ENCODE measurements around the gene ZNF275.

ZNF275 gene

DNA sequence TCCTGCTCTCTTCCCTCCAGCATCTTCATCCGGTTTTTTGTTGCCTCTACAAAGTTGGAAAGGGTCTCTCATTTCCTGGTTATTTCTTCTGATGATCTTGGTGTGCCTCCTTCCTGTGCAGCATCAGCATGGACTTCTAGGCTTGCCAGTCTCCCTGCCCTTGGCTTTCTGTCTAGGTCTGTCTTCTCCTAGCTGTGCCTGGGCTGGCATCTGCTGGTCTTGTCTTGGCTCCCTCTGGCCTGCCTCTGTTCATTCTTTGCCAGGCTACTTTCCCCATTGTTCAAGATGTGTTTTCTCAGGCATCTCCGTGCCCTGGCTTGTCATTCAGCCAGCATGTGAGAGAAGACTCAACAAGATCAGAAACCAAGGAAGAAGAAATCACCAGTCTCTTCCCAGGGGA is 9.7 kb downstream of the ZNF275 start:
- TF ChIP-seq FOXM1 (IDR thresholded peaks at IDR 0.05; ENCODE audit: borderline replicate concordance, low read depth) = no peak
- no peak for TF ChIP-seq CEBPB (IDR thresholded peaks at IDR 0.05)
- TF ChIP-seq YY1 (IDR thresholded peaks at IDR 0.05; ENCODE audit: low read depth) = no peak
- no peak for TF ChIP-seq TCF12 (IDR thresholded peaks at IDR 0.05; ENCODE audit: low read depth)
- no peak for TF ChIP-seq ZBTB7A (IDR thresholded peaks at IDR 0.05; ENCODE audit: low read depth)
- TF ChIP-seq, protein P1, sequence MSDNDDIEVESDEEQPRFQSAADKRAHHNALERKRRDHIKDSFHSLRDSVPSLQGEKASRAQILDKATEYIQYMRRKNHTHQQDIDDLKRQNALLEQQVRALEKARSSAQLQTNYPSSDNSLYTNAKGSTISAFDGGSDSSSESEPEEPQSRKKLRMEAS (IDR thresholded peaks at IDR 0.05) = no peak
- TF ChIP-seq TAF1 (IDR thresholded peaks at IDR 0.05; ENCODE audit: low read depth) = no peak
- TF ChIP-seq CREB1 (IDR thresholded peaks at IDR 0.05; ENCODE audit: low read depth) = no peak
- TF ChIP-seq, protein P2, sequence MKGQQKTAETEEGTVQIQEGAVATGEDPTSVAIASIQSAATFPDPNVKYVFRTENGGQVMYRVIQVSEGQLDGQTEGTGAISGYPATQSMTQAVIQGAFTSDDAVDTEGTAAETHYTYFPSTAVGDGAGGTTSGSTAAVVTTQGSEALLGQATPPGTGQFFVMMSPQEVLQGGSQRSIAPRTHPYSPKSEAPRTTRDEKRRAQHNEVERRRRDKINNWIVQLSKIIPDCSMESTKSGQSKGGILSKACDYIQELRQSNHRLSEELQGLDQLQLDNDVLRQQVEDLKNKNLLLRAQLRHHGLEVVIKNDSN (IDR thresholded peaks at IDR 0.05) = no peak
- no peak for TF ChIP-seq TEAD4 (IDR thresholded peaks at IDR 0.05)
- no peak for TF ChIP-seq EP300 (IDR thresholded peaks at IDR 0.05; ENCODE audit: borderline replicate concordance)
- TF ChIP-seq RAD21 (IDR thresholded peaks at IDR 0.05; ENCODE audit: low read depth) = no peak
- TF ChIP-seq NFIC (IDR thresholded peaks at IDR 0.05) = no peak
- TF ChIP-seq, protein P3, sequence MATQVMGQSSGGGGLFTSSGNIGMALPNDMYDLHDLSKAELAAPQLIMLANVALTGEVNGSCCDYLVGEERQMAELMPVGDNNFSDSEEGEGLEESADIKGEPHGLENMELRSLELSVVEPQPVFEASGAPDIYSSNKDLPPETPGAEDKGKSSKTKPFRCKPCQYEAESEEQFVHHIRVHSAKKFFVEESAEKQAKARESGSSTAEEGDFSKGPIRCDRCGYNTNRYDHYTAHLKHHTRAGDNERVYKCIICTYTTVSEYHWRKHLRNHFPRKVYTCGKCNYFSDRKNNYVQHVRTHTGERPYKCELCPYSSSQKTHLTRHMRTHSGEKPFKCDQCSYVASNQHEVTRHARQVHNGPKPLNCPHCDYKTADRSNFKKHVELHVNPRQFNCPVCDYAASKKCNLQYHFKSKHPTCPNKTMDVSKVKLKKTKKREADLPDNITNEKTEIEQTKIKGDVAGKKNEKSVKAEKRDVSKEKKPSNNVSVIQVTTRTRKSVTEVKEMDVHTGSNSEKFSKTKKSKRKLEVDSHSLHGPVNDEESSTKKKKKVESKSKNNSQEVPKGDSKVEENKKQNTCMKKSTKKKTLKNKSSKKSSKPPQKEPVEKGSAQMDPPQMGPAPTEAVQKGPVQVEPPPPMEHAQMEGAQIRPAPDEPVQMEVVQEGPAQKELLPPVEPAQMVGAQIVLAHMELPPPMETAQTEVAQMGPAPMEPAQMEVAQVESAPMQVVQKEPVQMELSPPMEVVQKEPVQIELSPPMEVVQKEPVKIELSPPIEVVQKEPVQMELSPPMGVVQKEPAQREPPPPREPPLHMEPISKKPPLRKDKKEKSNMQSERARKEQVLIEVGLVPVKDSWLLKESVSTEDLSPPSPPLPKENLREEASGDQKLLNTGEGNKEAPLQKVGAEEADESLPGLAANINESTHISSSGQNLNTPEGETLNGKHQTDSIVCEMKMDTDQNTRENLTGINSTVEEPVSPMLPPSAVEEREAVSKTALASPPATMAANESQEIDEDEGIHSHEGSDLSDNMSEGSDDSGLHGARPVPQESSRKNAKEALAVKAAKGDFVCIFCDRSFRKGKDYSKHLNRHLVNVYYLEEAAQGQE (IDR thresholded peaks at IDR 0.05; ENCODE audit: low read depth) = no peak
- TF ChIP-seq EGR1 (IDR thresholded peaks at IDR 0.05) = no peak

DNA sequence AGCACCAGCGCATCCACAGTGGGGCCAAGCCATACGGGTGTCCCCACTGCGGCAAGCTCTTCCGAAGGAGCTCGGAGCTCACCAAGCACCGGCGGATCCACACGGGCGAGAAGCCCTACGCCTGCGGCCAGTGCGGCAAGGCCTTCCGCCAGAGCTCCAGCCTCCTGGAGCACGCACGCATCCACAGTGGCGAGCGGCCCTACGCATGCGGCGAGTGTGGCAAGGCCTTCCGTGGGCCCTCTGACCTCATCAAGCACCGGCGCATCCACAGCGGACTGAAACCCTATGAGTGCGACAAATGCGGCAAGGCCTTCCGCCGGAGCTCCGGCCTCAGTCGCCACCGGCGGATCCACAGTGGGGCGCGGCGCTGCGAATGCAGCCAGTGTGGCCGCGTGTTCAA is 13.6 kb downstream of the ZNF275 start:
- TF ChIP-seq CREB1 (IDR thresholded peaks at IDR 0.05; ENCODE audit: low read depth) (no peak), EGR1 (IDR thresholded peaks at IDR 0.05) (no peak), TCF12 (IDR thresholded peaks at IDR 0.05; ENCODE audit: low read depth) (no peak), TEAD4 (IDR thresholded peaks at IDR 0.05) (no peak), CEBPB (IDR thresholded peaks at IDR 0.05) (no peak), TAF1 (IDR thresholded peaks at IDR 0.05; ENCODE audit: low read depth) (no peak), EP300 (IDR thresholded peaks at IDR 0.05; ENCODE audit: borderline replicate concordance) (no peak), FOXM1 (IDR thresholded peaks at IDR 0.05; ENCODE audit: borderline replicate concordance, low read depth) (no peak), RAD21 (IDR thresholded peaks at IDR 0.05; ENCODE audit: low read depth) (no peak), NFIC (IDR thresholded peaks at IDR 0.05) (no peak), YY1 (IDR thresholded peaks at IDR 0.05; ENCODE audit: low read depth) (no peak), ZBTB7A (IDR thresholded peaks at IDR 0.05; ENCODE audit: low read depth) (no peak)
- TF ChIP-seq, protein P2 (IDR thresholded peaks at IDR 0.05) = no peak
- TF ChIP-seq, protein P1 (IDR thresholded peaks at IDR 0.05) = no peak
- TF ChIP-seq, protein P3 (IDR thresholded peaks at IDR 0.05; ENCODE audit: low read depth) = no peak

DNA sequence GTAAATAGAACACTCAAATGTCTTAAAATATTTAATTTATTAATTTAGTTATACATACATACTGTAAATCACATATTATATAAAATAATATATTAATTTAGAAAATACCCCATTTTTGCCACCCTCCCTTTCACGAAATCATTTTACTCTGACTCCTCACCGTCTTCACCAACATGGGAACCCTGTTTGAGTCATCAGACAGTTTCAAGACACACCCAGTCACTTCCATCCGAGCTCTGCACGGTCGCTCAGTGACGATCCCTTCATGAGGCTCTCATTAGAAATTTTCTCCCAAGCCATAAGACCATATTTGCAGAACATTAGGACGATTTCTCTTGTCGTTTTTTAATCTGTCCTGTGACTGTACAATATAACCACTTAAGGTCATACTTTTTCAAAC is 14.5 kb downstream of the ZNF275 start:
- TF ChIP-seq YY1 (IDR thresholded peaks at IDR 0.05; ENCODE audit: low read depth) (no peak), EGR1 (IDR thresholded peaks at IDR 0.05) (no peak), CREB1 (IDR thresholded peaks at IDR 0.05; ENCODE audit: low read depth) (no peak), RAD21 (IDR thresholded peaks at IDR 0.05; ENCODE audit: low read depth) (no peak)
- TF ChIP-seq, protein P1 (IDR thresholded peaks at IDR 0.05) = no peak
- TF ChIP-seq, protein P2 (IDR thresholded peaks at IDR 0.05) = no peak

DNA sequence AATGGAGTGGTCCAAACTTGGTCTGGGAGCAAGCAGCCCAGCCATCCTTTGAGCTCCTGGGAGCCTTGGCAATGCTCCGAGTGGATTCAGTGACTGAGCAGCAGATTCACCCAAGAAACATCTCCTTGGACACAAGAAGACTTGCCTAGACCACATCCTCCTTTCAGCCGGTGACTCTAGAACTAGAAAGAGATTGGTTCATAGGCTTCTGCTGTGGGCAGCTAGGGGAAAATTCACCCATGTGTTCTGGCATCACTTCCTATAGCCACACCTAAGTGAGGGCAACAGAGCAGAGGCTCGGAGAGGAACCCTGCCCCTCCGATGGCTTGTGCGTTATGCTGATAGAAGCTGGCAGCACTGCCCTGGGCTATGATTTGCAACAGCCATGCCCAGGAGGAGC is 16.0 kb downstream of the ZNF275 start:
- TF ChIP-seq YY1 (IDR thresholded peaks at IDR 0.05; ENCODE audit: low read depth) (no peak), CREB1 (IDR thresholded peaks at IDR 0.05; ENCODE audit: low read depth) (no peak), TEAD4 (IDR thresholded peaks at IDR 0.05) (no peak), TCF12 (IDR thresholded peaks at IDR 0.05; ENCODE audit: low read depth) (no peak), FOXM1 (IDR thresholded peaks at IDR 0.05; ENCODE audit: borderline replicate concordance, low read depth) (no peak), RAD21 (IDR thresholded peaks at IDR 0.05; ENCODE audit: low read depth) (no peak), NFIC (IDR thresholded peaks at IDR 0.05) (no peak), EP300 (IDR thresholded peaks at IDR 0.05; ENCODE audit: borderline replicate concordance) (no peak), EGR1 (IDR thresholded peaks at IDR 0.05) (no peak), ZBTB7A (IDR thresholded peaks at IDR 0.05; ENCODE audit: low read depth) (no peak), TAF1 (IDR thresholded peaks at IDR 0.05; ENCODE audit: low read depth) (no peak), CEBPB (IDR thresholded peaks at IDR 0.05) (no peak)
- TF ChIP-seq, protein P2 (IDR thresholded peaks at IDR 0.05) = no peak
- TF ChIP-seq, protein P3 (IDR thresholded peaks at IDR 0.05; ENCODE audit: low read depth) = no peak
- TF ChIP-seq, protein P1 (IDR thresholded peaks at IDR 0.05) = no peak
